HepG2 (cell line): ENCODE data around the gene PNO1. TPM values are rescaled to one million over a fixed set of nuclear protein-coding genes. Genes with fewer than 3 reads are reported as not detected.

Experiments used
- ATAC-seq: fragments of 200-7000 bp; cut with Tn5 transposase; 3 replicates; pipeline ENCODE4 v1.9.1; 2020; ENCODE audit warnings: mild to moderate bottlenecking, moderate library complexity
- BruUV-seq: library from RNA; stranded (reverse); fragments of 400-500 nt; replicated peaks from 2 replicates; lab custom pipeline; 2021; lab: Mats Ljungman, UMichigan
- CTCF ChIA-PET: fragments of 300-600 bp; formaldehyde crosslinking; extraction: SDS; loops from one replicate; lab custom pipeline; 2021; ENCODE audit warnings: low total read pairs, inconsistent platforms, low intra/inter-chr PET ratio; lab: Yijun Ruan, JAX
- POLR2A ChIA-PET: fragments of 350-600 bp; sonication (Branson Sonifier 250); formaldehyde crosslinking; loops from one replicate; lab custom pipeline; 2020; ENCODE audit warnings: antibody characterized with exemption, inconsistent platforms; lab: Yijun Ruan, JAX
- DNase-seq: peaks from one replicate; pipeline ENCODE4 v3.0.0-alpha.2; 2015; ENCODE audit warnings: low spot score
- FAIRE-seq: peaks from 3 replicates; lab custom pipeline; 2011; peaks lifted over from hg19 to GRCh38; lab: Jason Lieb, UNC
- H2AFZ ChIP-seq: one replicate; pipeline ENCODE4 v1.6.1; 2011; ENCODE audit warnings: low read length, inconsistent platforms
- H3K27ac ChIP-seq: fragments of 300-600 bp; 3 replicates; pipeline ENCODE4 v1.8.0; 2011; ENCODE audit warnings: mixed run types, mild to moderate bottlenecking, mixed read lengths, low read length, inconsistent platforms; ENCODE audit not compliant: insufficient read depth; ENCODE audit errors: extremely low read length
- H3K27me3 ChIP-seq, 2 experiments: fragments of 200-600 bp in 1 of 2; 2 replicates in 1 of 2; 3 replicates in 1 of 2; pipeline versions ENCODE4 v1.6.0 to v1.8.0; 2011; ENCODE audit warnings: low read length in 2 of 2, mild to moderate bottlenecking in 2 of 2, moderate library complexity in 2 of 2, inconsistent platforms in 1 of 2; ENCODE audit not compliant: insufficient read depth in 2 of 2, control insufficient read depth in 1 of 2
- H3K36me3 ChIP-seq, 2 experiments: fragments of 200-600 bp in 1 of 2; replicated peaks in 1 of 2; 2 replicates in 1 of 2; 3 replicates in 1 of 2; pipeline versions ENCODE4 v1.5.1 to v1.8.0; 2011; ENCODE audit warnings: low read length in 2 of 2, inconsistent platforms in 1 of 2; ENCODE audit not compliant: insufficient read depth in 2 of 2, control insufficient read depth in 1 of 2
- H3K4me1 ChIP-seq: 2 replicates; pipeline ENCODE4 v1.5.1; 2012; ENCODE audit warnings: low read length, inconsistent platforms; ENCODE audit not compliant: insufficient read depth
- H3K4me2 ChIP-seq: 2 replicates; pipeline ENCODE4 v1.6.0; 2011; ENCODE audit warnings: low read depth, low read length, inconsistent platforms
- H3K4me3 ChIP-seq, 3 experiments: fragments of 200-600 bp in 1 of 3; sonication (generic), shearing (Covaris generic) in 1 of 3; replicated peaks in 1 of 3; 2 replicates each; pipeline ENCODE4 v1.5.1; 2011 to 2016; ENCODE audit warnings: low read length in 3 of 3, inconsistent platforms in 2 of 3, low read depth in 2 of 3, mild to moderate bottlenecking in 2 of 3, control low read depth in 1 of 3, mixed read lengths in 1 of 3; ENCODE audit not compliant: insufficient read depth in 1 of 3
- H3K79me2 ChIP-seq: one replicate; pipeline ENCODE4 v1.6.1; 2011; ENCODE audit warnings: low read length, inconsistent platforms; ENCODE audit not compliant: insufficient read depth
- H3K9ac ChIP-seq: 2 replicates; pipeline ENCODE4 v1.6.0; 2011; ENCODE audit warnings: mild to moderate bottlenecking, low read depth, low read length, inconsistent platforms; ENCODE audit not compliant: insufficient read depth
- H3K9me3 ChIP-seq: 2 replicates; pipeline ENCODE4 v1.5.1; 2012; ENCODE audit warnings: mild to moderate bottlenecking, low read length
- H4K20me1 ChIP-seq: 2 replicates; pipeline ENCODE4 v1.6.0; 2011; ENCODE audit warnings: inconsistent platforms, mild to moderate bottlenecking, low read length, moderate library complexity; ENCODE audit not compliant: insufficient read depth
- GABPA ChIP-seq, 2 experiments: IDR thresholded peaks; 2 replicates each; pipeline ENCODE4 v1.6.1; 2011 to 2016; ENCODE audit warnings: low read depth in 2 of 2, low read length in 1 of 2, missing biosample characterization in 1 of 2, missing genetic modification characterization in 1 of 2
- MYC ChIP-seq: sonication (generic); formaldehyde crosslinking; IDR thresholded peaks from 2 replicates; pipeline ENCODE4 v1.9.0; 2021; ENCODE audit warnings: missing genetic modification reagents, borderline replicate concordance
- NFKB2 ChIP-seq: sonication (generic); formaldehyde crosslinking; IDR thresholded peaks from 2 replicates; pipeline ENCODE4 v1.4.0; 2020; ENCODE audit warnings: missing genetic modification reagents, borderline replicate concordance
- PRMT3 ChIP-seq: sonication (generic); formaldehyde crosslinking; IDR thresholded peaks from 2 replicates; pipeline ENCODE4 v1.8.1; 2022; ENCODE audit warnings: low read depth, mild to moderate bottlenecking, moderate library complexity, missing genetic modification reagents, borderline replicate concordance
- WGBS: methylation state at CpG from one replicate; pipeline ENCODE4 v1.1.6; 2017; ENCODE audit warnings: low lambda C conversion rate; 5-methylcytosine and 5-hydroxymethylcytosine counted together
- in situ Hi-C: cut with HindIII; loops from 2 replicates; pipeline ENCODE4 v1.10.0; 2017; ENCODE audit warnings: low pct_unique_long_range_greater_than_20kb; ENCODE audit not compliant: extremely low pct_ligation_motif_present
- intact Hi-C: fragments of 100-400 bp; cut with micrococcal nuclease; formaldehyde crosslinking; loops from one replicate; pipeline ENCODE4 v1.10.0; 2022; ENCODE audit not compliant: unreplicated experiment
- polyA plus RNA-seq, 8 experiments: library from polyadenylated mRNA; depleted of rRNA in 3 of 8; stranded (reverse) in 7 of 8; unstranded in 1 of 8; fragments of >200 nt; fragmentation: Illumina TruSeq in 4 of 8; extraction: Trizol in 4 of 8; gene quantifications; 2 replicates each; pipeline versions ENCODE4 v1.2.1 to v1.2.3, GENCODE V29; 2011 to 2016; ENCODE audit warnings: low read depth in 4 of 8, missing spikeins in 1 of 8, mixed read lengths in 1 of 8; ENCODE audit not compliant: insufficient read depth in 1 of 8
- total RNA-seq, 5 experiments: library from RNA; depleted of rRNA; stranded (reverse); fragments of >200 nt; fragmentation: Illumina TruSeq; extraction: Trizol; gene quantifications; 2 replicates each; pipeline ENCODE4 v1.2.3, GENCODE V29; 2016; ENCODE audit warnings: low read depth in 1 of 5
- TF ChIP-seq, protein P1 (sequence below): sonication (generic); formaldehyde crosslinking; IDR thresholded peaks from 2 replicates; pipeline ENCODE4 v1.5.0; 2020; ENCODE audit warnings: mild to moderate bottlenecking, missing genetic modification reagents, borderline replicate concordance

Gene PNO1
- total and polyA plus RNA-seq, 2 of the 13 experiments (the other 11 are each of a cell fraction or from before 2014, with no cell fraction given): 12.8 to 48.5 TPM

DNA sequence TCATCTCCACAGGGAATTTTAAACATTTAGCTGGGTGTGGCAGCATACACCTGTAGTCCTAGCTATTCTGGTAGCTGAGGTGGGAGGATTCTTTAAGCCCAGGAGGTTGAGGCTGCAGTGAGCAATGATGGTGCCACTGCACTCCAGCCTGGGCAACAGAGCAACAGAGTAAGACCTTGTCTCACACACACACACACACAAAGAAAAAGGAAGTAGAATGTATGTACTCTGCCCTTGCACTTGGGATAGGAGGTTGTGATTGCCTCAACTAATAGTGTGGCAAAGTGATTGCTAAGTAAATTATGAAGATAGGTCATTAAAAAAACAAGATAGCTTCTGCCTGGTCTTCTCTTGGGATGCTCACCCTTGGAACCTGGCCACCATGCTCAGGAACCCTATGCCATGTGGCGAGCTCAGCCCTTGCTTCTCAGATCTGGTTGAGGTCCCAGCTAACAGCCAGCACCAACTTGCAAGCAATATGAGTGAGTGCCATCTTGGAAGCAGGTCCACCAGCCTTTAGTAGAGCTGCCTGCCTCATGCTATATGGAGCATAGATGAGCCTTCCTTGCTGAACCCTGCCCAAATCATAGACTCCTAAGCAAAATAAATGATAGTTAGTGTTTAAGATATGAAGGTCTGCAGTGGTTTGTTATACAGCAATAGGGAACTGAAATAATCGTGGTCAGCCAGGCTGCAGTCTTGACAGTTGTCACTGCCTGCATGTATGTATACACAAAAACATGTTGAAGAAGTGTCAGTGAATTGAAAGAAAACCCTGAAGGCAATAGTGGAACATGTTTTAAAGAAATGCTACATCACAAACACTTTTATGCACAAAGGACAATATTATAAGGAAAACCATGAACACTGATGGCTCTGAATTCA, 30.1 kb upstream of the PNO1 start (continued):
- TF ChIP-seq GABPA (IDR thresholded peaks at IDR 0.05; ENCODE audit: low read depth, low read length) (no peak), GABPA (CRISPR knock-in tag; IDR thresholded peaks at IDR 0.05; ENCODE audit: low read depth) (no peak), PRMT3 (CRISPR knock-in tag) (no peak), NFKB2 (CRISPR knock-in tag) (no peak)

DNA sequence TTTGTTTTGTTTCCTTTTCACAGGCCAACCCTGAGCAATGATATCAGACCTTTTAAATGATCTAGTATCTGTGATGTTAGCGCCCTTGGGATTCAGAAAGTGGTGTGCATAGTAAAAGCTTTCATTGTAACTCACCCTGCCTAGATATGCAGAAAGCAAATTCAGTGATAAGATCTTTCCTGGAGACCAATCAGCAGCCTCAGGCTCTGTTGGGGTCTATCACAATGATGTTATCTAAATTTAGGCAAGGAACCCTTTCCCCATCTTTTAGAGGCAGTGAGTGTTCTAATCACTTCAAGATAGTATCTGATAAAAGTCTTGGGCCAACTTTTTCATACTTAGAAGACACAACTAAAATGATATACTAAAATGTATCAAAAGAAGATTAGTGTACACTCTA, 23.6 kb upstream of the PNO1 start:
- Histone ChIP-seq H2AFZ (no peak overlapping the region), H3K9ac (no peak overlapping the region), H3K27me3 (no peaks in the 10 kb centered on the region), H3K4me2 (no peak overlapping the region), H3K79me2 (no peaks in the 10 kb centered on the region), H3K4me1 (no peaks in the 10 kb centered on the region), H3K27ac (no peak overlapping the region), H3K9me3 (no peaks in the 10 kb centered on the region), H3K4me3 (no peak overlapping the region), H3K36me3 (peaks cover 3 to 6% of the 10 kb centered on the region in 2 experiments; a peak in 3 of 5 replicates), H4K20me1 (no peaks in the 10 kb centered on the region)
- DNase-seq (no peak), ATAC-seq (no peak), FAIRE-seq (no peak)
- ChIA-PET CTCF (no interaction called here), POLR2A (no interaction called here)
- TF ChIP-seq, protein P1, sequence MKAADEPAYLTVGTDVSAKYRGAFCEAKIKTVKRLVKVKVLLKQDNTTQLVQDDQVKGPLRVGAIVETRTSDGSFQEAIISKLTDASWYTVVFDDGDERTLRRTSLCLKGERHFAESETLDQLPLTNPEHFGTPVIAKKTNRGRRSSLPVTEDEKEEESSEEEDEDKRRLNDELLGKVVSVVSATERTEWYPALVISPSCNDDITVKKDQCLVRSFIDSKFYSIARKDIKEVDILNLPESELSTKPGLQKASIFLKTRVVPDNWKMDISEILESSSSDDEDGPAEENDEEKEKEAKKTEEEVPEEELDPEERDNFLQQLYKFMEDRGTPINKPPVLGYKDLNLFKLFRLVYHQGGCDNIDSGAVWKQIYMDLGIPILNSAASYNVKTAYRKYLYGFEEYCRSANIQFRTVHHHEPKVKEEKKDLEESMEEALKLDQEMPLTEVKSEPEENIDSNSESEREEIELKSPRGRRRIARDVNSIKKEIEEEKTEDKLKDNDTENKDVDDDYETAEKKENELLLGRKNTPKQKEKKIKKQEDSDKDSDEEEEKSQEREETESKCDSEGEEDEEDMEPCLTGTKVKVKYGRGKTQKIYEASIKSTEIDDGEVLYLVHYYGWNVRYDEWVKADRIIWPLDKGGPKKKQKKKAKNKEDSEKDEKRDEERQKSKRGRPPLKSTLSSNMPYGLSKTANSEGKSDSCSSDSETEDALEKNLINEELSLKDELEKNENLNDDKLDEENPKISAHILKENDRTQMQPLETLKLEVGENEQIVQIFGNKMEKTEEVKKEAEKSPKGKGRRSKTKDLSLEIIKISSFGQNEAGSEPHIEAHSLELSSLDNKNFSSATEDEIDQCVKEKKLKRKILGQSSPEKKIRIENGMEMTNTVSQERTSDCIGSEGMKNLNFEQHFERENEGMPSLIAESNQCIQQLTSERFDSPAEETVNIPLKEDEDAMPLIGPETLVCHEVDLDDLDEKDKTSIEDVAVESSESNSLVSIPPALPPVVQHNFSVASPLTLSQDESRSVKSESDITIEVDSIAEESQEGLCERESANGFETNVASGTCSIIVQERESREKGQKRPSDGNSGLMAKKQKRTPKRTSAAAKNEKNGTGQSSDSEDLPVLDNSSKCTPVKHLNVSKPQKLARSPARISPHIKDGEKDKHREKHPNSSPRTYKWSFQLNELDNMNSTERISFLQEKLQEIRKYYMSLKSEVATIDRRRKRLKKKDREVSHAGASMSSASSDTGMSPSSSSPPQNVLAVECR (CRISPR knock-in tag): no peak
- TF ChIP-seq MYC (CRISPR knock-in tag): no peak
- in situ Hi-C loops (no loop called here), intact Hi-C loops (no loop called here)
- no TSS peak for BruUV-seq
- 95% methylated on average over 1 of the region's 1 CpG for WGBS
